ENCODE measurements around the gene RBPMS2. TPM values are rescaled to one million over a fixed set of nuclear protein-coding genes. Genes with fewer than 3 reads are reported as not detected.

RBPMS2 gene
- total RNA-seq, 1 experiment from 2014 or later, result 181 TPM

DNA sequence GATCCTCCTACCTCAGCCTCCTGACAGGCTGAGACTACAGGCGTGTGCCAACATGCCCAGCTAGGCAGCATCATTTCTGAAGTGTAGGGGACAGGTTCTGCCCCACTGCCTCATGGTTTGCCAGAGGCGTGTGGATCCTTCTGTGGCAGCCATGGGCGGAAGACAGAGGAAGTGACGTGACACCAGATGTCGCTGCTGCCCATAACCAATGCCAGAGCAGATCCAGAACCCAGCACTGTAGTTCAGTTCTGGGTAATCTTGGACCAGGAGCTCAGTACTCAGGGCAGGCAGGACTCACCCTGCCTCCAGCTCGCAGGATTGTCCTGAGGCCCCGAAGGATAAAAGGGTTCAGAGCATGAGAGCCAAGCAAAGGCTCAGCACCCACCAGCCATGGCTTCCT is 8.2 kb downstream of the RBPMS2 start:
- no peak overlapping the region for H2BK12ac ChIP-seq (ENCODE audit: insufficient read length, low read depth, low read length)
- no peak overlapping the region for H3K23ac ChIP-seq (ENCODE audit: insufficient read length, low read depth, low read length)
- H3K4me1 Mint-ChIP-seq, result peaks cover 46 to 50% of the 10 kb centered on the region in 2 experiments
- no peak overlapping the region for H2BK15ac ChIP-seq (ENCODE audit: low read depth, low read length)
- H3K23me2 ChIP-seq (ENCODE audit: insufficient read length, low read depth, low read length, poor library complexity, severe bottlenecking), result no peaks in the 10 kb centered on the region
- H3K27ac ChIP-seq (ENCODE audit: insufficient read length, low read depth, low read length), result no peak overlapping the region
- no peak overlapping the region for H2AFZ ChIP-seq (ENCODE audit: low read length)
- no peaks in the 10 kb centered on the region for H3K9me3 Mint-ChIP-seq
- H3K79me2 ChIP-seq (ENCODE audit: insufficient read depth, low read length), result peaks cover 79% of the 10 kb centered on the region
- no peak overlapping the region; the same call in 1 of the 2 replicates for H3K14ac ChIP-seq (ENCODE audit: insufficient read depth, low read length)
- no CpG with 5 or more reads among the region's 7 CpGs for WGBS (ENCODE audit: extremely low coverage, insufficient read length, low lambda C conversion rate)
- no peak overlapping the region for H3K9ac ChIP-seq (ENCODE audit: extremely low read depth, insufficient read length, low read length)
- H4K8ac ChIP-seq (replicated peaks; ENCODE audit: insufficient read length, low read depth, low read length), result no peak overlapping the region
- H3K36me3 Mint-ChIP-seq (ENCODE audit: insufficient read depth in 1 of 3, low read depth in 3 of 3), result peaks cover 10 to 28% (median 11%) of the 10 kb centered on the region in 3 experiments
- peak overlapping the region in 2 of 3 experiments; percentile 75 to 91; a peak in 5 of 7 replicates for H3K27ac Mint-ChIP-seq
- no peak for DNase-seq
- no peak overlapping the region for H3T11ph ChIP-seq (ENCODE audit: low read length)
- no peak overlapping the region for H2BK20ac ChIP-seq (ENCODE audit: low read depth, low read length, poor library complexity, severe bottlenecking)
- TF ChIP-seq, protein P1, sequence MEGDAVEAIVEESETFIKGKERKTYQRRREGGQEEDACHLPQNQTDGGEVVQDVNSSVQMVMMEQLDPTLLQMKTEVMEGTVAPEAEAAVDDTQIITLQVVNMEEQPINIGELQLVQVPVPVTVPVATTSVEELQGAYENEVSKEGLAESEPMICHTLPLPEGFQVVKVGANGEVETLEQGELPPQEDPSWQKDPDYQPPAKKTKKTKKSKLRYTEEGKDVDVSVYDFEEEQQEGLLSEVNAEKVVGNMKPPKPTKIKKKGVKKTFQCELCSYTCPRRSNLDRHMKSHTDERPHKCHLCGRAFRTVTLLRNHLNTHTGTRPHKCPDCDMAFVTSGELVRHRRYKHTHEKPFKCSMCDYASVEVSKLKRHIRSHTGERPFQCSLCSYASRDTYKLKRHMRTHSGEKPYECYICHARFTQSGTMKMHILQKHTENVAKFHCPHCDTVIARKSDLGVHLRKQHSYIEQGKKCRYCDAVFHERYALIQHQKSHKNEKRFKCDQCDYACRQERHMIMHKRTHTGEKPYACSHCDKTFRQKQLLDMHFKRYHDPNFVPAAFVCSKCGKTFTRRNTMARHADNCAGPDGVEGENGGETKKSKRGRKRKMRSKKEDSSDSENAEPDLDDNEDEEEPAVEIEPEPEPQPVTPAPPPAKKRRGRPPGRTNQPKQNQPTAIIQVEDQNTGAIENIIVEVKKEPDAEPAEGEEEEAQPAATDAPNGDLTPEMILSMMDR (conservative IDR thresholded peaks at IDR 0.05), result no peak
- no peaks in the 10 kb centered on the region for H3K9me3 ChIP-seq (ENCODE audit: control insufficient read depth, low read depth, low read length)
- H3K79me1 ChIP-seq (ENCODE audit: insufficient read depth, low read depth, low read length, poor library complexity, severe bottlenecking), result peaks cover 3% of the 10 kb centered on the region
- no peak overlapping the region for H3K56ac ChIP-seq (ENCODE audit: insufficient read length, low read depth, low read length)
- H3K27me3 ChIP-seq (ENCODE audit: insufficient read depth, low read length), result no peaks in the 10 kb centered on the region
- H3K4me2 ChIP-seq (ENCODE audit: insufficient read depth, insufficient read length, low read length), result no peak overlapping the region
- H3K4me3 Mint-ChIP-seq, result no peak overlapping the region
- H3K4me1 ChIP-seq (ENCODE audit: insufficient read depth, low read length), result peaks cover 12% of the 10 kb centered on the region; the same call in 1 of the 2 replicates
- no peak overlapping the region for H4K5ac ChIP-seq (ENCODE audit: insufficient read length, low read depth, low read length)
- peaks cover 2% of the 10 kb centered on the region for H4K20me1 ChIP-seq (ENCODE audit: control insufficient read depth, insufficient read depth, insufficient read length)
- H3K27me3 Mint-ChIP-seq (ENCODE audit: low read depth), result no peaks in the 10 kb centered on the region
- H2BK5ac ChIP-seq (ENCODE audit: insufficient read length, low read length), result no peak overlapping the region
- H2AK5ac ChIP-seq (ENCODE audit: insufficient read length, low read length), result no peak overlapping the region
- no peak overlapping the region for H3K4ac ChIP-seq (ENCODE audit: low read depth, low read length)
- no peak overlapping the region for H2BK120ac ChIP-seq (ENCODE audit: low read depth, low read length, poor library complexity, severe bottlenecking)
- H3K18ac ChIP-seq (ENCODE audit: insufficient read length, low read depth, low read length), result no peak overlapping the region
- no peak overlapping the region for H4K91ac ChIP-seq (ENCODE audit: insufficient read length, low read depth, low read length)
